NOMO-1 treated with DMSO at 0.1 percent for 48 hours (cell line): ENCODE results near the gene CAND1.
A peak's percentile ranks its signal among the peaks of the same experiment; 100 is the strongest.
"Not testable (repeated sequence)": the region's sequence is repeated elsewhere in the genome, so short reads cannot be mapped to it uniquely, and the experiment has no call there.

Experiments
- DNase-seq: peaks from one replicate; lab custom pipeline; 2025; ENCODE audit not compliant: unreplicated experiment; lab: John Stamatoyannopoulos, UW

CAND1 gene

DNA sequence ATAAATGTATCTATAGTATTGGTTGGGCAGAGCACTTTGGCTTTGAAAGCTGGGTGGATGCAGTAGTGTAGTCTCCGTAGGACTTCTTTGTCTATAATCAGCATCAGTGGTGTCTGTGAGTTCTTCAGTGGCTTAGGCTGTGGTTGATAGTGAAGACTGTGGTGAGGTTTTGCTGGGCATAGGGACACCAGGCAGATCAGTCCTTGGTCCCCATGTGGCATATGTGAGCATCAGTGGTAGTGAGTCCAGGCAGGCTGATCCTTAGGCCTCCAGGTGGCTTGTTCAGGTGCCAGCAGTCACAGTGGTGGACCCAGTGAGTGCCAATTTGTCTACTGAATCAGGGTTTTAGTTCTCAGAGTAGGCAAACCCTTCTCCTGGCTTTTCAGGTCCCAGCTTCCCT is 70.4 kb downstream of the CAND1 start:
- DNase-seq, result no peak

DNA sequence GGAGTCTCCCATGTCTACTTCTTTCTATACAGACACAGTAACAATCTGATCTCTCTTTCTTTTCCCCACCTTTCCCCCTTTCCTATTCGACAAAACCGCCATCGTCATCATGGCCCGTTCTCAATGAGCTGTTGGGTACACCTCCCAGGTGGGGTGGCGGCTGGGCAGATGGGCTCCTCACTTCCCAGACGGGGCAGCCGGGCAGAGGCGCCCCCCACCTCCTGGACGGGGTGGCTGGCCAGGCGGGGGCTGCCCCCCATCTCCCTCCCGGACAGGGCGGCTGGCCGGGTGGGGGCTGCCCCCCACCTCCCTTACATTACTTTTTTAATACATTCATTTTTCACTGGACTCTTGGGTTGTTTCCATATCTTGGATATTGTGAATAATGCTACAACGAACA is 71.9 kb downstream of the CAND1 start:
- DNase-seq, result not testable (repeated sequence)

DNA sequence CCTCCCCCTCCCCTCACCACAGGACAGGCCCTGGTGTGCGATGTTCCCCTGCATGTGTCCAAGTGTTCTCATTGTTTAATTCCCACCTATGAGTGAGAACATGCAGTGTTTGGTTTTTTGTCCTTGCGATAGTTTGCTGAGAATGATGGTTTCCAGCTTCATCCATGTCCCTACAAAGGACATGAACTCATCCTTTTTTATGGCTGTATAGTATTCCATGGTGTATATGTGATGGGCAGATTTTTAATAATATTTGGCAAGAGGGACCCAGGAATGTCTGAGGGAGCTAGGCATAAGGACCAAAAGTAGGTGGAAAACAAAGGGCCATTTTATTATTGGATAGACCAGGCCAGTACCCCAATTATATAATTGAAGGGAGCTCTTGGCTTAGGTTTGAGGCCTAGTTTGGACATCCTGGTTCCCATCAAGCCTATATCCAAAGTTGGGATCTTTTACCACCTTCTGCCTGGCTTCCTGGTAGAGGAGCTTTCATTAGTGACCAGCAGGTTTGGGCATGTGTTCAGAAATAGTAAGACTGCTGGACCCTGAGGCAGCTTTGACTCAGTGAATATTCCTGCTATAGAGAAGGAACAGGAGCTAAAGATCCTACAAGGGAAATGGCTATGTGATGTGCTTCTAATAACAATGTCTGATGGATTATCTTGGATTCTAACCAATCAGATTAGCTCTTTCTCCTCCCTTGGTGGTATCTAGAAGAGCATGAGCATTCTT is 76.0 kb downstream of the CAND1 start:
- DNase-seq, result no peak

GRCh38 chr12:67348683-67349082 is 79.5 kb downstream of the CAND1 start:
- DNase-seq, result no peak

- no peak for DNase-seq
These were observed 83.5 kb downstream of the CAND1 start for GRCh38 chr12:67352682-67353081.

DNA sequence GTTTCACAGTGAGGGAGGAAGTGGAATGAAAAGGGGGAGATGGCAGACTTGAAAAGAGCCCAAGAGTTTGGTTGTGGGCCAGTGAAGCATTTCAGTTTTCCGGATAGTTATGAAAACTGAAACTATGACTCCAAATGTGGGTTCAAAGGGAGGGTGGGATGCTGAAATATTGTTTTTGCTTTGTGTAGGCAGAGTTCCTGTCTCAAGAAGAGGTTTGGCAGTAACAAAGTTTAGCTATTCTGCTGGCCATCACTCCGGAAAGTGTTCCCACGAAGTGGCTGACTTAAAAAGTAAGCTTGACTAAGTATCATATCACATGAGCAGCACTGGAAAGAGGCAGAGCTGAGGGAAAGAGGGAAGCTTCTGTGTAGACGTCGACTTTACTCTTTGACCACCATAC is 85.2 kb downstream of the CAND1 start:
- no peak for DNase-seq

- no peak for DNase-seq
These were observed 85.8 kb downstream of the CAND1 start for GRCh38 chr12:67354966-67355365.

DNA sequence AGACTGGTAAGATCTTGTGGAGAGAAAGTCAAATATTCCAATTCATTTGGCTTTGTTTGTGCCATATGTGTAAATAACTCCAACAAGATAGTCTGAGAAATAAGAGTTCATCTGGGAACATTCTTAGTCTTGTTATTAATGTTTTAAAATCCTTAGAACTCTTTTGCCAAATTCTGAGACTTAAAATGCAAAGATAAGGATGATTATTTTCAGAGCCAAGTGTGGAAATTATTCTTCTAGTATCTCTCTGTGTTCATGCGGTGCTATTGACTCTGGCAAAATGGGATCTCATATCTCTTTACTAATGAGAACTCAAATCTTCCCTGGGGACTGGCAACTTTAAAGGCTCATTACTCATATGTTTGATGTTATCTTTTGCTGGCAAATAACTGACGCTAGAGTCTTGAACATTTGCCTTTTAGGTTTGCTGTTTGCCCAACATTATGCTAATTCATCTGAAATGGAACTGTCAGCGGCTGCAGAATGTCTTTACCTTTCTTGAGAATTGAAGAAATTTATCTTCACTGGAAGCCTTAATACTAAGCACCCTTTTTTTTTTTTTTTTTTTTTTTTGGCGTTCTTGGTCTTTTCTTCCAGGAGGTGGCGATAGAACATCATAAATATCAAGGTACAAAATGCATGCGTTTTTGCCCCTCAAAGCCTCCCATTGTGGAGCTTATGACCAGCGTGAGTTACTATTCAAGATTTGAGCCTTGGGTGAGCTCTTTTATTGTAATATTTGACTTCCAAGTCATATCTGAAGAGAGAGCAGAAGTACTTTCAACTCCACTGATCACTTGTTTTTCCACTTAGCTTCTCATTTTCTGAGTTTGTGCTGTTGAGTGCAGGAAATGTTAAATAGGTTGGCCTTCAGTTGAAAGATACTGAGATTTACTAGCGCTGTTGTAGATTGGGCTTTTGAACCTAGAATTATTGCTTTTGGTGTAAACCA is 86.5 kb downstream of the CAND1 start:
- peak; percentile 39 for DNase-seq

- DNase-seq, result no peak
These were observed 87.2 kb downstream of the CAND1 start for GRCh38 chr12:67356380-67356774.

- no peak for DNase-seq
These were observed 88.4 kb downstream of the CAND1 start for GRCh38 chr12:67357376-67358125.

GRCh38 chr12:67358781-67359338 is 89.7 kb downstream of the CAND1 start:
- peak; percentile 67 for DNase-seq

DNA sequence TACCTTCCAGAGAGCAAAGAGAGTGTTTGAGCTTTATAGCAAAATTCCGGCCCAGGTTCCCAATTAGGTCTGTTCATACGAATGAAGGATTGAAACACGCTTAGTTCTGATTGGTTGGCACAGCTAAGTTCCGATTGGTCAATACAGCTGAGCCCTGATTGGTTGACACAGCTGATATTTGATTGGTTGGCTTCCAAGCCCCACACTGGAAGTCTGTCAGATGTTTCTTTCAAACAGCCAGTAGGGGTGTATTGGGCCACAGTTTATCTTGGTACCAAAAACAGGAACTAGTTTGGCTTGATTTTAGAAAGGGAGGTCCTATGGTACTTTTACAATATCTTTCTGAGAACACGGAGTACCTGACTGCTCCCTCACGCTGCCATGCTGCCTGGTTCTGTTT is 93.4 kb downstream of the CAND1 start:
- peak; percentile 2 for DNase-seq

- DNase-seq, result no peak
These were observed 95.1 kb downstream of the CAND1 start for GRCh38 chr12:67364228-67364627.

DNA sequence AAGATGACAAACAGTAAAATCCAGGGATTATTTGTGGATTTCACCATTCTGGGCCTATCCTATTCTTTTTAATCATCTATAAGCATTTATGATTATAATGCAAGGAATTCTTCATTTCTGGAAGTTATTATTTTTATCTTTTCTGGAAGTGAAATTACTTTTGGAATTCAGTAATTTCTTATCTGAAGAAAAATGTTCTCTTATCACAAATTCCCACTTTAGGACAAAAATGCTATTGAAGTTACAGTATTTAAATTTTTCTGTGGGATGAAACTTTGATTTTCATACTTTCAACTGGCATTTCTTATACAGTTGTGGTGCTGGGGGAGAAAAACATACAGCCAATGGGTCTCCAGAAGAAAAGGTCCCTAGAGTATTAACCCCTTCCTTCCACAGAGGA is 96.0 kb downstream of the CAND1 start:
- no peak for DNase-seq

- DNase-seq, result no peak
These were observed 98.7 kb downstream of the CAND1 start for GRCh38 chr12:67367843-67368242.
